ENCODE measurements around the gene MAGI2. TPM values are rescaled to one million over a fixed set of nuclear protein-coding genes. Genes with fewer than 3 reads are reported as not detected.

The MAGI2 gene
- total and polyA plus RNA-seq, 2 experiments from 2014 or later = 10.4 to 26.4 TPM

DNA sequence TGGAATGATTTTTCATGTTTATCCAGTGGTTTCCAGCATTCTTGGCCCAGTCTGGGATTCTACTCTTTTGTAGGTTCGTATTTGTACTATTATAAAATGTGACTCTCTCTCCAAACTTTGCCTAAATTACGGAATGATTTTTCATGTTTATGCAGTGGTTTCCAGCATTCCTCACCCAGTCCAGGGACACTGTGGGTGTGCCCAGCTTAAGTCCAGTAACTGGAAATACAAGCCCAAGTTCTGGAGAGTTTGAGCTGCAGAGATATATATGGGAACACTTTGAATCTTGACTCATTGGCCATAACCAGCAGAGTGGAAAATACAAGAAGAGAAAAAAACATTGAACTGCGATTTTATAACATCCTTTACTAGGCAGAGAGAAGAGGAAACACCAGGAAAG is 5.9 kb upstream of the MAGI2 start:
- TF ChIP-seq, protein P1, sequence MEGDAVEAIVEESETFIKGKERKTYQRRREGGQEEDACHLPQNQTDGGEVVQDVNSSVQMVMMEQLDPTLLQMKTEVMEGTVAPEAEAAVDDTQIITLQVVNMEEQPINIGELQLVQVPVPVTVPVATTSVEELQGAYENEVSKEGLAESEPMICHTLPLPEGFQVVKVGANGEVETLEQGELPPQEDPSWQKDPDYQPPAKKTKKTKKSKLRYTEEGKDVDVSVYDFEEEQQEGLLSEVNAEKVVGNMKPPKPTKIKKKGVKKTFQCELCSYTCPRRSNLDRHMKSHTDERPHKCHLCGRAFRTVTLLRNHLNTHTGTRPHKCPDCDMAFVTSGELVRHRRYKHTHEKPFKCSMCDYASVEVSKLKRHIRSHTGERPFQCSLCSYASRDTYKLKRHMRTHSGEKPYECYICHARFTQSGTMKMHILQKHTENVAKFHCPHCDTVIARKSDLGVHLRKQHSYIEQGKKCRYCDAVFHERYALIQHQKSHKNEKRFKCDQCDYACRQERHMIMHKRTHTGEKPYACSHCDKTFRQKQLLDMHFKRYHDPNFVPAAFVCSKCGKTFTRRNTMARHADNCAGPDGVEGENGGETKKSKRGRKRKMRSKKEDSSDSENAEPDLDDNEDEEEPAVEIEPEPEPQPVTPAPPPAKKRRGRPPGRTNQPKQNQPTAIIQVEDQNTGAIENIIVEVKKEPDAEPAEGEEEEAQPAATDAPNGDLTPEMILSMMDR (conservative IDR thresholded peaks at IDR 0.05; ENCODE audit: low read depth in 2 of 2) = no peak
- TF ChIP-seq, protein P2, sequence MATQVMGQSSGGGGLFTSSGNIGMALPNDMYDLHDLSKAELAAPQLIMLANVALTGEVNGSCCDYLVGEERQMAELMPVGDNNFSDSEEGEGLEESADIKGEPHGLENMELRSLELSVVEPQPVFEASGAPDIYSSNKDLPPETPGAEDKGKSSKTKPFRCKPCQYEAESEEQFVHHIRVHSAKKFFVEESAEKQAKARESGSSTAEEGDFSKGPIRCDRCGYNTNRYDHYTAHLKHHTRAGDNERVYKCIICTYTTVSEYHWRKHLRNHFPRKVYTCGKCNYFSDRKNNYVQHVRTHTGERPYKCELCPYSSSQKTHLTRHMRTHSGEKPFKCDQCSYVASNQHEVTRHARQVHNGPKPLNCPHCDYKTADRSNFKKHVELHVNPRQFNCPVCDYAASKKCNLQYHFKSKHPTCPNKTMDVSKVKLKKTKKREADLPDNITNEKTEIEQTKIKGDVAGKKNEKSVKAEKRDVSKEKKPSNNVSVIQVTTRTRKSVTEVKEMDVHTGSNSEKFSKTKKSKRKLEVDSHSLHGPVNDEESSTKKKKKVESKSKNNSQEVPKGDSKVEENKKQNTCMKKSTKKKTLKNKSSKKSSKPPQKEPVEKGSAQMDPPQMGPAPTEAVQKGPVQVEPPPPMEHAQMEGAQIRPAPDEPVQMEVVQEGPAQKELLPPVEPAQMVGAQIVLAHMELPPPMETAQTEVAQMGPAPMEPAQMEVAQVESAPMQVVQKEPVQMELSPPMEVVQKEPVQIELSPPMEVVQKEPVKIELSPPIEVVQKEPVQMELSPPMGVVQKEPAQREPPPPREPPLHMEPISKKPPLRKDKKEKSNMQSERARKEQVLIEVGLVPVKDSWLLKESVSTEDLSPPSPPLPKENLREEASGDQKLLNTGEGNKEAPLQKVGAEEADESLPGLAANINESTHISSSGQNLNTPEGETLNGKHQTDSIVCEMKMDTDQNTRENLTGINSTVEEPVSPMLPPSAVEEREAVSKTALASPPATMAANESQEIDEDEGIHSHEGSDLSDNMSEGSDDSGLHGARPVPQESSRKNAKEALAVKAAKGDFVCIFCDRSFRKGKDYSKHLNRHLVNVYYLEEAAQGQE (IDR thresholded peaks at IDR 0.05; ENCODE audit: unreplicated experiment) = no peak
- TF ChIP-seq ZNF331 (CRISPR knock-in tag; IDR thresholded peaks at IDR 0.05; ENCODE audit: low read depth) = no peak
- TF ChIP-seq NANOG (IDR thresholded peaks at IDR 0.05; ENCODE audit: borderline replicate concordance) = no peak
- no peak for TF ChIP-seq STAT1 (IDR thresholded peaks at IDR 0.05; ENCODE audit: unreplicated experiment)
- TF ChIP-seq JUNB (IDR thresholded peaks at IDR 0.05; ENCODE audit: unreplicated experiment) = no peak
- TF ChIP-seq EZH2phosphoT487 (IDR thresholded peaks at IDR 0.05; ENCODE audit: unreplicated experiment) = no peak
- no peak for TF ChIP-seq CREB1 (CRISPR knock-in tag; IDR thresholded peaks at IDR 0.05; ENCODE audit: low read depth)
- TF ChIP-seq, protein P3, sequence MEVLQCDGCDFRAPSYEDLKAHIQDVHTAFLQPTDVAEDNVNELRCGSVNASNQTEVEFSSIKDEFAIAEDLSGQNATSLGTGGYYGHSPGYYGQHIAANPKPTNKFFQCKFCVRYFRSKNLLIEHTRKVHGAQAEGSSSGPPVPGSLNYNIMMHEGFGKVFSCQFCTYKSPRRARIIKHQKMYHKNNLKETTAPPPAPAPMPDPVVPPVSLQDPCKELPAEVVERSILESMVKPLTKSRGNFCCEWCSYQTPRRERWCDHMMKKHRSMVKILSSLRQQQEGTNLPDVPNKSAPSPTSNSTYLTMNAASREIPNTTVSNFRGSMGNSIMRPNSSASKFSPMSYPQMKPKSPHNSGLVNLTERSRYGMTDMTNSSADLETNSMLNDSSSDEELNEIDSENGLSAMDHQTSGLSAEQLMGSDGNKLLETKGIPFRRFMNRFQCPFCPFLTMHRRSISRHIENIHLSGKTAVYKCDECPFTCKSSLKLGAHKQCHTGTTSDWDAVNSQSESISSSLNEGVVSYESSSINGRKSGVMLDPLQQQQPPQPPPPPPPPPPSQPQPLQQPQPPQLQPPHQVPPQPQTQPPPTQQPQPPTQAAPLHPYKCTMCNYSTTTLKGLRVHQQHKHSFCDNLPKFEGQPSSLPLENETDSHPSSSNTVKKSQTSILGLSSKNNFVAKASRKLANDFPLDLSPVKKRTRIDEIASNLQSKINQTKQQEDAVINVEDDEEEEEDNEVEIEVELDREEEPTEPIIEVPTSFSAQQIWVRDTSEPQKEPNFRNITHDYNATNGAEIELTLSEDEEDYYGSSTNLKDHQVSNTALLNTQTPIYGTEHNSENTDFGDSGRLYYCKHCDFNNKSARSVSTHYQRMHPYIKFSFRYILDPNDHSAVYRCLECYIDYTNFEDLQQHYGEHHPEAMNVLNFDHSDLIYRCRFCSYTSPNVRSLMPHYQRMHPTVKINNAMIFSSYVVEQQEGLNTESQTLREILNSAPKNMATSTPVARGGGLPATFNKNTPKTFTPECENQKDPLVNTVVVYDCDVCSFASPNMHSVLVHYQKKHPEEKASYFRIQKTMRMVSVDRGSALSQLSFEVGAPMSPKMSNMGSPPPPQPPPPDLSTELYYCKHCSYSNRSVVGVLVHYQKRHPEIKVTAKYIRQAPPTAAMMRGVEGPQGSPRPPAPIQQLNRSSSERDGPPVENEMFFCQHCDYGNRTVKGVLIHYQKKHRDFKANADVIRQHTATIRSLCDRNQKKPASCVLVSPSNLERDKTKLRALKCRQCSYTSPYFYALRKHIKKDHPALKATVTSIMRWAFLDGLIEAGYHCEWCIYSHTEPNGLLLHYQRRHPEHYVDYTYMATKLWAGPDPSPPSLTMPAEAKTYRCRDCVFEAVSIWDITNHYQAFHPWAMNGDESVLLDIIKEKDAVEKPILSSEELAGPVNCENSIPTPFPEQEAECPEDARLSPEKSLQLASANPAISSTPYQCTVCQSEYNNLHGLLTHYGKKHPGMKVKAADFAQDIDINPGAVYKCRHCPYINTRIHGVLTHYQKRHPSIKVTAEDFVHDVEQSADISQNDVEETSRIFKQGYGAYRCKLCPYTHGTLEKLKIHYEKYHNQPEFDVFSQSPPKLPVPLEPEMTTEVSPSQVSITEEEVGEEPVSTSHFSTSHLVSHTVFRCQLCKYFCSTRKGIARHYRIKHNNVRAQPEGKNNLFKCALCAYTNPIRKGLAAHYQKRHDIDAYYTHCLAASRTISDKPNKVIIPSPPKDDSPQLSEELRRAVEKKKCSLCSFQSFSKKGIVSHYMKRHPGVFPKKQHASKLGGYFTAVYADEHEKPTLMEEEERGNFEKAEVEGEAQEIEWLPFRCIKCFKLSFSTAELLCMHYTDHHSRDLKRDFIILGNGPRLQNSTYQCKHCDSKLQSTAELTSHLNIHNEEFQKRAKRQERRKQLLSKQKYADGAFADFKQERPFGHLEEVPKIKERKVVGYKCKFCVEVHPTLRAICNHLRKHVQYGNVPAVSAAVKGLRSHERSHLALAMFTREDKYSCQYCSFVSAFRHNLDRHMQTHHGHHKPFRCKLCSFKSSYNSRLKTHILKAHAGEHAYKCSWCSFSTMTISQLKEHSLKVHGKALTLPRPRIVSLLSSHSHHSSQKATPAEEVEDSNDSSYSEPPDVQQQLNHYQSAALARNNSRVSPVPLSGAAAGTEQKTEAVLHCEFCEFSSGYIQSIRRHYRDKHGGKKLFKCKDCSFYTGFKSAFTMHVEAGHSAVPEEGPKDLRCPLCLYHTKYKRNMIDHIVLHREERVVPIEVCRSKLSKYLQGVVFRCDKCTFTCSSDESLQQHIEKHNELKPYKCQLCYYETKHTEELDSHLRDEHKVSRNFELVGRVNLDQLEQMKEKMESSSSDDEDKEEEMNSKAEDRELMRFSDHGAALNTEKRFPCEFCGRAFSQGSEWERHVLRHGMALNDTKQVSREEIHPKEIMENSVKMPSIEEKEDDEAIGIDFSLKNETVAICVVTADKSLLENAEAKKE (CRISPR knock-in tag; IDR thresholded peaks at IDR 0.05) = no peak
- TF ChIP-seq EZH2 (IDR thresholded peaks at IDR 0.05; ENCODE audit: low read depth, unreplicated experiment) = no peak
- no peak for TF ChIP-seq ZNF114 (CRISPR knock-in tag; IDR thresholded peaks at IDR 0.05)
- Mint-ChIP-seq H3K4me1 (no peaks in the 10 kb centered on the region; the same call in 2 of the 3 replicates), H3K9me3 (no peaks in the 10 kb centered on the region), H3K36me3 (ENCODE audit: low read depth) (no peaks in the 10 kb centered on the region), H3K27me3 (ENCODE audit: insufficient read depth, low read depth, poor library complexity) (peaks cover 23% of the 10 kb centered on the region), H3K27ac (no peak overlapping the region), H3K4me3 (no peak overlapping the region)
- no peak overlapping the region for H2AFZ ChIP-seq
- H3K27ac ChIP-seq (ENCODE audit: low read depth) = no peak overlapping the region
- H3K27me3 ChIP-seq (ENCODE audit: insufficient read depth) = peaks cover 39% of the 10 kb centered on the region
- DNase-seq (ENCODE audit: low spot score) (no peak), ATAC-seq (no peak)
- H3F3A ChIP-seq (replicated peaks; ENCODE audit: low read depth) = no peaks in the 10 kb centered on the region
- H3K4me3 ChIP-seq = no peak overlapping the region
- 0 out of 2 replicates have a peak, but pooled peaks cover 7% of the 10 kb centered on the region for H3K4me1 ChIP-seq (ENCODE audit: insufficient read depth)
- H3K4me2 ChIP-seq = no peak overlapping the region
- no peaks in the 10 kb centered on the region for H3K9me2 ChIP-seq (ENCODE audit: insufficient read depth)
- no peaks in the 10 kb centered on the region for H3K79me2 ChIP-seq (replicated peaks; ENCODE audit: insufficient read depth)
- 0 out of 2 replicates have a peak, but pooled peaks cover 3% of the 10 kb centered on the region for H4K20me1 ChIP-seq (replicated peaks; ENCODE audit: insufficient read depth)
- H3K36me3 ChIP-seq (ENCODE audit: insufficient read depth) = no peaks in the 10 kb centered on the region
